ENCODE measurements around the gene CFAP54.
"Not testable (repeated sequence)": the region's sequence is repeated elsewhere in the genome, so short reads cannot be mapped to it uniquely, and the experiment has no call there.

Gene CFAP54

DNA sequence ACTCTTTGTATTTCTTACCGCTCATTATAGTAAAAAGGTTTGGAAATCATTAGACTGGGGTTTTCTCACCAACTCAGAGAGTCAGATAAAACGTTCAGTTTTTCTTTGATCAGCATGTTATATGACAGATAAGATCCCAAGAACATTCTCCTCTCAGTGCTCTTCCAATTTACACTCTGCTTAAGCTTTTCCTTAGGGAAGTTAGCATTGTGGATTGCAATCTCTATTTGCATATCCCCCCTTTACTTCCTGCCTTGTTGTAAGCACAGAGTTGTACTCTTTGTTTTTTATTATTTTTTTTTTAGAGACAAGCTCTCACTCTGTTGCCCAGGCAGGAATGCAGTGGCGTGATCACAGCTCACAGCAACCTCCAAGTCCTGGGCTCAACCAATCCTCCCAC, 11.4 kb upstream of the CFAP54 start:
- no peak for DNase-seq

DNA sequence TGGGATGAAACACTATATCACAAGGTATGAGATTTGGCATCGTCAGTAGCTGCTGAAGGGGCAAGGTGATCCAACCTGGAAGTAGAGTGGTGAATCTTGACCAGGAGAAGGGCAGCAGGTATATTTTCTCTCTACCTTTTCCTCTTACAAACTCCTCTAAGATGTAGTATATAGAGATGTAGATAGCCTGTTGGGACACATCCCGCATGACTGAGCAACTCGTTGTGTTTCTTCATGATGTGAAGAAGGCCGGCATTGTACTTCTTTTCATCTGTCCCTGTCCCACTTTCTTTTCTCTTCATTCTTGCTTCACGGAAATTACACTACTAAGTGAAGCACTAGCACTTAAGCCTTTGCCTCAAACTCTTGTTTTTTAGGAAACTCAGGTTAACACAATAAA, 7.3 kb upstream of the CFAP54 start:
- DNase-seq: no peak

DNA sequence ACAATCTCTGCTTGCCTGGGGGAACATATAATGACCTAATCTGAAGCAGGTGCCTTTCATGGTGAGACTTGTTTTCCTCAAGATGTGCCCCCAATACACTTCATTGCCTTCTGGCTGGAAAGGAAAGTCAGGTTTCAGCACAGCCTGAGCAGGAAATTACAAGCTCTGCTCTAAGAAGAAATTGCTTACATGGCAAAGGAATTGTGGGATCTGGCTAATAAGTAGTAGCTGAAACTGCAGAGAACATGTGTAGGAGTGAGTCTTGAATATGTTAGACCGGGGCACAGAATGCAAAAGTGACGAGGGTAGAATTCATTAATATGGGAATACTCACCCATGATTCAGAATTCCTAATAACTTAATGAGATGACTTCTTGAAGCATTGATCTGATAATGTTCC, 6.3 kb upstream of the CFAP54 start:
- DNase-seq: no peak

- DNase-seq: no peak
These were observed 2.4 kb upstream of the CFAP54 start for GRCh38 chr12:96486751-96487613.

GRCh38 chr12:96487634-96488033, 1.7 kb upstream of the CFAP54 start:
- DNase-seq: no peak

DNA sequence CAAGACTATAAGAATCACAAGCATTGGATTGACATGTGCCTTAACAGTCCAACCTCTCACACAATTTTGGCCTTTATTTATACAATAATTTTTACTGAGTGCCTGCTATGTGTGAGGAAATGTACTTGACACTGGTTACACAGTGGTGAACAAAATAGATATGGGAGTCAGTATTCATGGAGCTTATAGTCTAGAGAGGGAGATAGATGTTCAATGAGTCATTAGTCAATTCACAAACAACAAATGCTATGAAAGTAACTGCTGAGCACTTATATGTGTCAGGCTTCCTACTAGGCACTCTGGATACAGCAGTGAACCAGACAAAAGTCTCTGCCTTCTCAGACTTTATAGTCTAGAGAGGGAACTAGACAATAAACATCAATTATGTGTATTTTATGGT, 3.7 kb downstream of the CFAP54 start:
- DNase-seq: no peak

DNA sequence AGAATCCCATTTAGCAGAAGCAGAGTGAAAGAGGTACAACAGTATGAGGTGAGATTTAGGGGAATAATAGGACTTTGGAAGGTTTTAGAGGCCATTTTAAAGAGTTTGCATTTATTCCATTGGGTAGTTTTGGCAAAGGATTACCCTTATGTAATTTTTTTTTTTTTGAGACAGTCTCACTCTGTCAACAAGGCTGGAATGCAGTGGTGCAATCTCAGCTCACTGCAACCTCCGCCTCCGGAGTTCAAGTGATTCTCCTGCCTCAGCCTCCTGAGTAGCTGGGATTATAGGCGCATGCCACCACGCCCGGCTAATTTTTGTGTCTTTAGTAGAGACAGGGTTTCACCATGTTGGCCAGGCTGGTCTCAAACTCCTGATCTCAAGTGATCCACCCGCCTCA, 4.8 kb downstream of the CFAP54 start:
- not testable (repeated sequence) for DNase-seq

DNA sequence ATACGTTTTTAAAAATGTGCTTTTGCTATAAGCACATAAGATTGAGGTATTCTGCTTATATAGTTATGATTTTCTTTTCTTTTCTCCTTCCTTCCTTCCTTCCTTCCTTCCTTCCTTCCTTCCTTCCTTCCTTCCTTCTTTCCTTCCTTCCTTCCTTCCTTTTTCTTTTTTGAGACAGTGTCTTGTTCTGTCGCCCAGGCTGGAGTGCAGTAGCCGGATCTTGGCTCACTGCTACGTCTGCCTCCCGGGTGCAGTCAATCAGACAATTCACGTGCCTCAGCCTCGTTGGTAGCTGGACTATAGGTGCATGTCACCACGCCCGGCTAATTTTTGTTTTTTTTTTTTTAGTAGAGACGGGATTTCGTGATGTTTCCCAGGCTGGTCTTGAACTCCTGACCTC, 5.8 kb downstream of the CFAP54 start:
- no peak for DNase-seq

DNA sequence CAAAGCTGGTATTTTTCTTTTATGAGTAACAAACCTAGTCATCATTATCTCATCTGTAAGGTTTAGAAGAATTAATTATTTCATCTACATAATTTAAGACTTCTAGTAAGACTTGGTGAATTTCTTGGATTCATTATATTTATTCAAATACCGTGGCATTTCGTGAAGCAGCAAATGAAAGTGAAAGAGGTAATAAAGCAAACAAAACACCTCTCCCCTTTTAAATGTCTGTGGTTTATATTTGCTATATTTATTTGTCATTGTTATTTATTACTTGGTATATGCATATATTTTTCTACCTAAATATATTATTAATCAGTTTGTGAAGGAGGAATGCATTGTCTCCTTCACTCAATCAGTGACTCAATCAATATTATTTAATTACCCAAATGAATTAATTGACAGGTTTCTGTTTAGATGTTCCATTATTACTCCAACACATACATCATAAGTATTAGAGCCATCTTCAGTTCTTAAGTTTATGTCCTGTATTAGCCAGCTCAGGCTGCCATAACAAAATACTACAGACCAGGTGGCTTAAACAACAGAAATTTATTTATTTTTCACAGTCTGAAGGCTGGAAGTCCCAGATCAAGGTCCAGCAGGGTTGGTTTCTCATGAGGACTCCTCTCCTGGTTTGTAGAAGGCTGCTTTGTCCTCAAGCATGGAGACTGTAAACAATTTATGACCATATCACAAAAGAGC, 6.6 kb downstream of the CFAP54 start:
- DNase-seq: no peak

GRCh38 chr12:96496944-96497343, 7.6 kb downstream of the CFAP54 start:
- no peak for DNase-seq

- no peak for DNase-seq
These were observed 8.5 kb downstream of the CFAP54 start for GRCh38 chr12:96497855-96498254.

GRCh38 chr12:96500693-96501092, 11.3 kb downstream of the CFAP54 start:
- DNase-seq: no peak

GRCh38 chr12:96501133-96501761, 11.9 kb downstream of the CFAP54 start:
- DNase-seq: no peak

DNA sequence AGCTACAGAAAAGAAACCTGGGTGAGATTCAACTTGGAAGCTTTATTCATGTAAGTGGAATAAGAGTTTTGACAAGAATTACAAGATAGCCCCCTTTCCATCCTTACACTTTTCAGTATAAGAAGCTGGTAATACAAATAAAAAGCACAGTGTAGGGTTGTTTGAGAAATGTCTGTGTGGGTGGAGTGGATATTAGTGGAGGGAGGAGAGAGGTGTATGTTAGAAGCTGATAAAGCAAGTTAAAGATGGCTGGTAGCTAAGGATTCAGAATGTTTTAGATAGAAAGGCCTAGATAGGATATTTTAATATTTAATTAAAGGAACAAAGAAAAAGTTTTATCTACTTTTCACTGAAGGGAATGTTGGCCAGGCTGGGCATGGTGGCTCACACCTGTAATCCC, 12.5 kb downstream of the CFAP54 start:
- no peak for DNase-seq

DNA sequence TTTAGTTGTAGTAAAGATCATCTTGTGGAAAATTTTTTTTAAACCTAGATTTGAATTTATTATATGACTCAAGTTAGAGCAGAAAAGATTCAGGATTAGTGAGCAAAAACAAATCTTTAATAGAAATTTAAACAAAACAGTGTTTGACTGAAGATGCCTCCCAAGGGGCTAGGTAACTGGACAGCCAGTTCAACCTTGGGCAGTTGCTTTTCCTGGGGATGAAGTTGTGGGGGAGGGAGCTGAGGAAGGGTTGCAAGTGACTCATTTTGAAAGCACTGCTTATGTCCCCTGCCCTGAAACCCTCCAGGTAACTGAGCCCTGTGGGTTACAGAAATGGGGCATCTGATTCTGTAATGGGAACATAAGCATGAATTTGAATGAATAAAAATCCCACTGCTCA, 13.1 kb downstream of the CFAP54 start:
- no peak for DNase-seq

GRCh38 chr12:96502949-96503532, 13.7 kb downstream of the CFAP54 start:
- no peak for DNase-seq

DNA sequence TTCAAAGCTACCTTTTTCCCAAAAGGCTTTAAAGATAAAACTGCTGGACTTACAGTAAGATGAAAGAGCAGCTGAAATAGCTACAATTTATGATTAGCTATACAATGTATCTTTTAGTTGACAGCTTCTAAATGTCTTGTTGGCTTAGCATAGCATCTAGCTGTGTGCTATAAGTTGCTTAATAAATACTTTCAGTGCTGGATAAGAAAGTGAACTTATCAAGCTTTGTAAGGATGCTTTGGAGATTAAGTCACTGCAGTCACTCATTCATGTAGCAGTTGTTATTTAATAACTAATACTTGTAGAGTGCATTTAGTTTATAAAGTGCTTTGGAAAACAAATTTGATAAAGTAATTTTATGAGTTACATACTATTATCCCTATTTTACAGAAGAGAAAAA, 14.6 kb downstream of the CFAP54 start:
- DNase-seq: no peak

- DNase-seq: no peak
These were observed 17.4 kb downstream of the CFAP54 start for GRCh38 chr12:96506776-96507175.

GRCh38 chr12:96510306-96510764, 21.0 kb downstream of the CFAP54 start:
- DNase-seq: no peak

- DNase-seq: no peak
These were observed 23.8 kb downstream of the CFAP54 start for GRCh38 chr12:96513166-96513565.

- no peak for DNase-seq
These were observed 24.3 kb downstream of the CFAP54 start for GRCh38 chr12:96513681-96514080.

- no peak for DNase-seq
These were observed 25.0 kb downstream of the CFAP54 start for GRCh38 chr12:96514328-96514727.

Measured in NCI-H1105 treated with DMSO at 0.1 percent for 48 hours (cell line).